ENCODE measurements around the gene SLC39A9. TPM values are rescaled to one million over a fixed set of nuclear protein-coding genes. Genes with fewer than 3 reads are reported as not detected.

The SLC39A9 gene
- total and polyA plus RNA-seq, 2 experiments from 2014 or later: 17.7 to 48.1 TPM

DNA sequence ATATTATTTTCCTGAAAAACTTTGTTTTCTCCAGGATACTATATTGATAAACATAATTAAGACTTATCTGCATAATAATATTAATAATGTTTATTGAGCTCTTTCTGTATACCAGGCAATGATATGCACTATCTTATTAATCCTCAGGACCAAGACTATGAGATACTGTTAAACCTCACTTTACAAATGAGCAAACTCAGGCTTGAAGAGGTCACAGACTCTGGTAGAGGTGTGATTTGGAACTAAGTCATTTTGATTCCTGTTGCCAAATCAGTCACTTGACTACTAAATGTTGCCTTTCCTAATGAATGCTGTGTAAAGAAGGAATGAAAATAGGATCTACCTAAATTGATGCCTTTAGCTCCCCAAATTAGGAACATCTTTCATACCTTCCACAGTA, 7.3 kb downstream of the SLC39A9 start (continued):
- TF ChIP-seq, protein P1, sequence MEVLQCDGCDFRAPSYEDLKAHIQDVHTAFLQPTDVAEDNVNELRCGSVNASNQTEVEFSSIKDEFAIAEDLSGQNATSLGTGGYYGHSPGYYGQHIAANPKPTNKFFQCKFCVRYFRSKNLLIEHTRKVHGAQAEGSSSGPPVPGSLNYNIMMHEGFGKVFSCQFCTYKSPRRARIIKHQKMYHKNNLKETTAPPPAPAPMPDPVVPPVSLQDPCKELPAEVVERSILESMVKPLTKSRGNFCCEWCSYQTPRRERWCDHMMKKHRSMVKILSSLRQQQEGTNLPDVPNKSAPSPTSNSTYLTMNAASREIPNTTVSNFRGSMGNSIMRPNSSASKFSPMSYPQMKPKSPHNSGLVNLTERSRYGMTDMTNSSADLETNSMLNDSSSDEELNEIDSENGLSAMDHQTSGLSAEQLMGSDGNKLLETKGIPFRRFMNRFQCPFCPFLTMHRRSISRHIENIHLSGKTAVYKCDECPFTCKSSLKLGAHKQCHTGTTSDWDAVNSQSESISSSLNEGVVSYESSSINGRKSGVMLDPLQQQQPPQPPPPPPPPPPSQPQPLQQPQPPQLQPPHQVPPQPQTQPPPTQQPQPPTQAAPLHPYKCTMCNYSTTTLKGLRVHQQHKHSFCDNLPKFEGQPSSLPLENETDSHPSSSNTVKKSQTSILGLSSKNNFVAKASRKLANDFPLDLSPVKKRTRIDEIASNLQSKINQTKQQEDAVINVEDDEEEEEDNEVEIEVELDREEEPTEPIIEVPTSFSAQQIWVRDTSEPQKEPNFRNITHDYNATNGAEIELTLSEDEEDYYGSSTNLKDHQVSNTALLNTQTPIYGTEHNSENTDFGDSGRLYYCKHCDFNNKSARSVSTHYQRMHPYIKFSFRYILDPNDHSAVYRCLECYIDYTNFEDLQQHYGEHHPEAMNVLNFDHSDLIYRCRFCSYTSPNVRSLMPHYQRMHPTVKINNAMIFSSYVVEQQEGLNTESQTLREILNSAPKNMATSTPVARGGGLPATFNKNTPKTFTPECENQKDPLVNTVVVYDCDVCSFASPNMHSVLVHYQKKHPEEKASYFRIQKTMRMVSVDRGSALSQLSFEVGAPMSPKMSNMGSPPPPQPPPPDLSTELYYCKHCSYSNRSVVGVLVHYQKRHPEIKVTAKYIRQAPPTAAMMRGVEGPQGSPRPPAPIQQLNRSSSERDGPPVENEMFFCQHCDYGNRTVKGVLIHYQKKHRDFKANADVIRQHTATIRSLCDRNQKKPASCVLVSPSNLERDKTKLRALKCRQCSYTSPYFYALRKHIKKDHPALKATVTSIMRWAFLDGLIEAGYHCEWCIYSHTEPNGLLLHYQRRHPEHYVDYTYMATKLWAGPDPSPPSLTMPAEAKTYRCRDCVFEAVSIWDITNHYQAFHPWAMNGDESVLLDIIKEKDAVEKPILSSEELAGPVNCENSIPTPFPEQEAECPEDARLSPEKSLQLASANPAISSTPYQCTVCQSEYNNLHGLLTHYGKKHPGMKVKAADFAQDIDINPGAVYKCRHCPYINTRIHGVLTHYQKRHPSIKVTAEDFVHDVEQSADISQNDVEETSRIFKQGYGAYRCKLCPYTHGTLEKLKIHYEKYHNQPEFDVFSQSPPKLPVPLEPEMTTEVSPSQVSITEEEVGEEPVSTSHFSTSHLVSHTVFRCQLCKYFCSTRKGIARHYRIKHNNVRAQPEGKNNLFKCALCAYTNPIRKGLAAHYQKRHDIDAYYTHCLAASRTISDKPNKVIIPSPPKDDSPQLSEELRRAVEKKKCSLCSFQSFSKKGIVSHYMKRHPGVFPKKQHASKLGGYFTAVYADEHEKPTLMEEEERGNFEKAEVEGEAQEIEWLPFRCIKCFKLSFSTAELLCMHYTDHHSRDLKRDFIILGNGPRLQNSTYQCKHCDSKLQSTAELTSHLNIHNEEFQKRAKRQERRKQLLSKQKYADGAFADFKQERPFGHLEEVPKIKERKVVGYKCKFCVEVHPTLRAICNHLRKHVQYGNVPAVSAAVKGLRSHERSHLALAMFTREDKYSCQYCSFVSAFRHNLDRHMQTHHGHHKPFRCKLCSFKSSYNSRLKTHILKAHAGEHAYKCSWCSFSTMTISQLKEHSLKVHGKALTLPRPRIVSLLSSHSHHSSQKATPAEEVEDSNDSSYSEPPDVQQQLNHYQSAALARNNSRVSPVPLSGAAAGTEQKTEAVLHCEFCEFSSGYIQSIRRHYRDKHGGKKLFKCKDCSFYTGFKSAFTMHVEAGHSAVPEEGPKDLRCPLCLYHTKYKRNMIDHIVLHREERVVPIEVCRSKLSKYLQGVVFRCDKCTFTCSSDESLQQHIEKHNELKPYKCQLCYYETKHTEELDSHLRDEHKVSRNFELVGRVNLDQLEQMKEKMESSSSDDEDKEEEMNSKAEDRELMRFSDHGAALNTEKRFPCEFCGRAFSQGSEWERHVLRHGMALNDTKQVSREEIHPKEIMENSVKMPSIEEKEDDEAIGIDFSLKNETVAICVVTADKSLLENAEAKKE (CRISPR knock-in tag; IDR thresholded peaks at IDR 0.05): no peak
- no peak for TF ChIP-seq EZH2phosphoT487 (IDR thresholded peaks at IDR 0.05; ENCODE audit: unreplicated experiment)
- TF ChIP-seq POLR2AphosphoS5 (IDR thresholded peaks at IDR 0.05; ENCODE audit: low read depth): no peak

DNA sequence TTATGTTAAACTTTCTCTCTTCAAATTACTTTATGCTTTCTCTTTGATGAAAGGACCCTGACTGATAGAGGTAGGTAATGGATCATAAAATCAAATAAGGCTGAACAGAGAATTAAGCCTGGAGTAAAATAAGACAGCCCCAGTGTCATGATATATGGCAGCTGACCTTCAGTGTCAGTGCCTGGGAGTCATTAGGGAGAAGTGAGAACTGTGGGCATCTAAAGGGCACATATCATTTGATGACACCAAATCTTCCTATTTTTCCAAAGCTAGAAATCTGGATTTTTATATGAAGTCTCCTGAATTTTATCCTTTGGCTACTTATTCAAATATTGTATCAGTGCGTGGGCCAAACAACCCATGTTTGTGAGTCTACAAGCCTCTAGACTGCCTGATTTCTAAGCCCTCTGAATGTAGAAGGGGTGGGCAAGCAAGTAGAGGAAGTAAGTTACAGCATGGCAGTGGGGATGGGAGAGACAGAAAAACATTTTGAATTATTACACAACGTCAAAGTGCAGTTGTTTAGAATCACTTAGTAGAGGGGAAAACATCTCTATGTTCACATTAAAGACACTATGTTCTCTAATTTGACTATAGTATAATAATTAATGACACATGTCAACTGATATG, 10.0 kb downstream of the SLC39A9 start:
- Mint-ChIP-seq H3K4me1 (no peaks in the 10 kb centered on the region), H3K27ac (no peak overlapping the region), H3K9me3 (no peaks in the 10 kb centered on the region), H3K36me3 (ENCODE audit: low read depth) (no peaks in the 10 kb centered on the region), H3K27me3 (ENCODE audit: insufficient read depth, low read depth, poor library complexity) (peaks cover 6% of the 10 kb centered on the region), H3K4me3 (no peak overlapping the region)
- H3K4me2 ChIP-seq: no peak overlapping the region
- no peaks in the 10 kb centered on the region for H3K9me2 ChIP-seq (ENCODE audit: insufficient read depth)
- ATAC-seq (no peak), DNase-seq (ENCODE audit: low spot score) (no peak)
- no peaks in the 10 kb centered on the region for H3K36me3 ChIP-seq (ENCODE audit: insufficient read depth)
- H3K27me3 ChIP-seq (ENCODE audit: insufficient read depth): no peaks in the 10 kb centered on the region
- H3K79me2 ChIP-seq (replicated peaks; ENCODE audit: insufficient read depth): peaks cover 74% of the 10 kb centered on the region
- H3K4me3 ChIP-seq: no peak overlapping the region
- peaks cover 6% of the 10 kb centered on the region for H4K20me1 ChIP-seq (replicated peaks; ENCODE audit: insufficient read depth)
- H3K27ac ChIP-seq (ENCODE audit: low read depth): no peak overlapping the region
- H3F3A ChIP-seq (replicated peaks; ENCODE audit: low read depth): no peaks in the 10 kb centered on the region
- no peak overlapping the region for H2AFZ ChIP-seq
- H3K4me1 ChIP-seq (ENCODE audit: insufficient read depth): no peaks in the 10 kb centered on the region
- TF ChIP-seq EZH2 (IDR thresholded peaks at IDR 0.05; ENCODE audit: low read depth, unreplicated experiment) (no peak), EZH2phosphoT487 (IDR thresholded peaks at IDR 0.05; ENCODE audit: unreplicated experiment) (no peak)
- TF ChIP-seq, protein P2, sequence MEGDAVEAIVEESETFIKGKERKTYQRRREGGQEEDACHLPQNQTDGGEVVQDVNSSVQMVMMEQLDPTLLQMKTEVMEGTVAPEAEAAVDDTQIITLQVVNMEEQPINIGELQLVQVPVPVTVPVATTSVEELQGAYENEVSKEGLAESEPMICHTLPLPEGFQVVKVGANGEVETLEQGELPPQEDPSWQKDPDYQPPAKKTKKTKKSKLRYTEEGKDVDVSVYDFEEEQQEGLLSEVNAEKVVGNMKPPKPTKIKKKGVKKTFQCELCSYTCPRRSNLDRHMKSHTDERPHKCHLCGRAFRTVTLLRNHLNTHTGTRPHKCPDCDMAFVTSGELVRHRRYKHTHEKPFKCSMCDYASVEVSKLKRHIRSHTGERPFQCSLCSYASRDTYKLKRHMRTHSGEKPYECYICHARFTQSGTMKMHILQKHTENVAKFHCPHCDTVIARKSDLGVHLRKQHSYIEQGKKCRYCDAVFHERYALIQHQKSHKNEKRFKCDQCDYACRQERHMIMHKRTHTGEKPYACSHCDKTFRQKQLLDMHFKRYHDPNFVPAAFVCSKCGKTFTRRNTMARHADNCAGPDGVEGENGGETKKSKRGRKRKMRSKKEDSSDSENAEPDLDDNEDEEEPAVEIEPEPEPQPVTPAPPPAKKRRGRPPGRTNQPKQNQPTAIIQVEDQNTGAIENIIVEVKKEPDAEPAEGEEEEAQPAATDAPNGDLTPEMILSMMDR (conservative IDR thresholded peaks at IDR 0.05; ENCODE audit: low read depth in 2 of 2): no peak
- TF ChIP-seq, protein P3, sequence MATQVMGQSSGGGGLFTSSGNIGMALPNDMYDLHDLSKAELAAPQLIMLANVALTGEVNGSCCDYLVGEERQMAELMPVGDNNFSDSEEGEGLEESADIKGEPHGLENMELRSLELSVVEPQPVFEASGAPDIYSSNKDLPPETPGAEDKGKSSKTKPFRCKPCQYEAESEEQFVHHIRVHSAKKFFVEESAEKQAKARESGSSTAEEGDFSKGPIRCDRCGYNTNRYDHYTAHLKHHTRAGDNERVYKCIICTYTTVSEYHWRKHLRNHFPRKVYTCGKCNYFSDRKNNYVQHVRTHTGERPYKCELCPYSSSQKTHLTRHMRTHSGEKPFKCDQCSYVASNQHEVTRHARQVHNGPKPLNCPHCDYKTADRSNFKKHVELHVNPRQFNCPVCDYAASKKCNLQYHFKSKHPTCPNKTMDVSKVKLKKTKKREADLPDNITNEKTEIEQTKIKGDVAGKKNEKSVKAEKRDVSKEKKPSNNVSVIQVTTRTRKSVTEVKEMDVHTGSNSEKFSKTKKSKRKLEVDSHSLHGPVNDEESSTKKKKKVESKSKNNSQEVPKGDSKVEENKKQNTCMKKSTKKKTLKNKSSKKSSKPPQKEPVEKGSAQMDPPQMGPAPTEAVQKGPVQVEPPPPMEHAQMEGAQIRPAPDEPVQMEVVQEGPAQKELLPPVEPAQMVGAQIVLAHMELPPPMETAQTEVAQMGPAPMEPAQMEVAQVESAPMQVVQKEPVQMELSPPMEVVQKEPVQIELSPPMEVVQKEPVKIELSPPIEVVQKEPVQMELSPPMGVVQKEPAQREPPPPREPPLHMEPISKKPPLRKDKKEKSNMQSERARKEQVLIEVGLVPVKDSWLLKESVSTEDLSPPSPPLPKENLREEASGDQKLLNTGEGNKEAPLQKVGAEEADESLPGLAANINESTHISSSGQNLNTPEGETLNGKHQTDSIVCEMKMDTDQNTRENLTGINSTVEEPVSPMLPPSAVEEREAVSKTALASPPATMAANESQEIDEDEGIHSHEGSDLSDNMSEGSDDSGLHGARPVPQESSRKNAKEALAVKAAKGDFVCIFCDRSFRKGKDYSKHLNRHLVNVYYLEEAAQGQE (IDR thresholded peaks at IDR 0.05; ENCODE audit: unreplicated experiment): no peak

Measured in GM23338 (cell line).